GM23338 (cell line): ENCODE results near the gene HOXB4. TPM values are rescaled to one million over a fixed set of nuclear protein-coding genes. Genes with fewer than 3 reads are reported as not detected.
A peak's percentile ranks its signal among the peaks of the same experiment; 100 is the strongest.

Source experiments
- ATAC-seq: fragments of 200-7000 bp; cut with Tn5 transposase; 3 replicates; pipeline ENCODE4 v1.9.1; 2020
- DNase-seq: peaks from one replicate; pipeline ENCODE4 v3.0.0-alpha.2; 2015; ENCODE audit warnings: low spot score
- H2AFZ ChIP-seq: fragments of 200-600 bp; sonication (generic); 2 replicates; pipeline ENCODE4 v1.8.0; 2016; ENCODE audit warnings: antibody characterized with exemption, mild to moderate bottlenecking, moderate library complexity
- H3F3A ChIP-seq: fragments of 200-600 bp; sonication (generic); replicated peaks from 2 replicates; pipeline ENCODE4 v1.8.0; 2017; ENCODE audit warnings: antibody characterized with exemption, mixed run types, low read depth
- H3K27ac ChIP-seq: fragments of 200-600 bp; sonication (generic); 2 replicates; pipeline ENCODE4 v1.6.1; 2016; ENCODE audit warnings: low read depth
- H3K27me3 ChIP-seq: fragments of 200-600 bp; sonication (generic); 2 replicates; pipeline ENCODE4 v1.8.0; 2016; ENCODE audit warnings: mild to moderate bottlenecking, mixed run types, moderate library complexity; ENCODE audit not compliant: insufficient read depth
- H3K36me3 ChIP-seq: fragments of 200-600 bp; sonication (generic); 2 replicates; pipeline ENCODE4 v1.8.0; 2016; ENCODE audit warnings: mild to moderate bottlenecking; ENCODE audit not compliant: insufficient read depth
- H3K4me1 ChIP-seq: fragments of 200-600 bp; sonication (generic); 2 replicates; pipeline ENCODE4 v1.8.0; 2016; ENCODE audit warnings: mild to moderate bottlenecking, moderate library complexity; ENCODE audit not compliant: insufficient read depth
- H3K4me2 ChIP-seq: fragments of 200-600 bp; sonication (generic); 2 replicates; pipeline ENCODE4 v1.7.1; 2017; ENCODE audit warnings: mixed run types
- H3K4me3 ChIP-seq: fragments of 200-600 bp; sonication (generic); 2 replicates; pipeline ENCODE4 v1.6.1; 2016; ENCODE audit warnings: mixed run types
- H3K79me2 ChIP-seq: fragments of 200-600 bp; sonication (generic); replicated peaks from 2 replicates; pipeline ENCODE4 v1.8.0; 2017; ENCODE audit warnings: mild to moderate bottlenecking; ENCODE audit not compliant: insufficient read depth
- H3K9me2 ChIP-seq: fragments of 200-600 bp; sonication (generic); 2 replicates; pipeline ENCODE4 v1.8.0; 2017; ENCODE audit not compliant: insufficient read depth
- H4K20me1 ChIP-seq: fragments of 200-600 bp; sonication (generic); replicated peaks from 2 replicates; pipeline ENCODE4 v1.8.0; 2017; ENCODE audit warnings: mild to moderate bottlenecking; ENCODE audit not compliant: insufficient read depth
- H3K27ac Mint-ChIP-seq: 2 replicates; pipeline ENCODE4 v1.8.0; 2020; ENCODE audit warnings: inconsistent platforms, mild to moderate bottlenecking, moderate library complexity, mixed read lengths
- H3K27me3 Mint-ChIP-seq: 3 replicates; pipeline ENCODE4 v1.8.0; 2022; ENCODE audit warnings: low read depth, mild to moderate bottlenecking, moderate library complexity, mixed read lengths, inconsistent platforms; ENCODE audit not compliant: insufficient read depth, poor library complexity
- H3K36me3 Mint-ChIP-seq: 3 replicates; pipeline ENCODE4 v1.8.0; 2021; ENCODE audit warnings: low read depth, mild to moderate bottlenecking, inconsistent platforms, moderate library complexity, mixed read lengths
- H3K4me1 Mint-ChIP-seq: 3 replicates; pipeline ENCODE4 v1.8.0; 2020; ENCODE audit warnings: mild to moderate bottlenecking, inconsistent platforms, mixed read lengths
- H3K4me3 Mint-ChIP-seq: 3 replicates; pipeline ENCODE4 v1.8.0; 2021; ENCODE audit warnings: moderate library complexity, mild to moderate bottlenecking, inconsistent platforms, mixed read lengths
- H3K9me3 Mint-ChIP-seq: 3 replicates; pipeline ENCODE4 v1.8.0; 2020; ENCODE audit warnings: moderate library complexity, mild to moderate bottlenecking, inconsistent platforms, mixed read lengths
- EZH2 ChIP-seq: fragments of 200-600 bp; sonication (generic); IDR thresholded peaks from one replicate; pipeline ENCODE4 v1.8.0; 2017; ENCODE audit warnings: antibody characterized with exemption, mild to moderate bottlenecking, low read depth; ENCODE audit not compliant: unreplicated experiment
- EZH2phosphoT487 ChIP-seq: fragments of 200-600 bp; sonication (generic); IDR thresholded peaks from one replicate; pipeline ENCODE4 v1.8.1; 2018; ENCODE audit warnings: antibody characterized with exemption; ENCODE audit not compliant: unreplicated experiment
- JUNB ChIP-seq: IDR thresholded peaks from one replicate; pipeline ENCODE4 v1.6.1; 2016; ENCODE audit warnings: antibody characterized with exemption; ENCODE audit not compliant: unreplicated experiment
- POLR2AphosphoS5 ChIP-seq: IDR thresholded peaks from 2 replicates; pipeline ENCODE4 v1.6.1; 2016; ENCODE audit warnings: antibody characterized with exemption, low read depth
- STAT1 ChIP-seq: IDR thresholded peaks from one replicate; pipeline ENCODE4 v1.6.1; 2016; ENCODE audit warnings: antibody characterized with exemption; ENCODE audit not compliant: unreplicated experiment
- polyA plus RNA-seq: library from polyadenylated mRNA; unstranded; fragments of >200 nt; fragmentation: Nextera tagmentation; extraction: Ambion mirVana; gene quantifications from 2 replicates; pipeline ENCODE4 v1.2.1, GENCODE V29; 2016
- total RNA-seq: library from RNA; depleted of rRNA; stranded (reverse); fragments of >200 nt; shearing (Covaris generic); gene quantifications from 2 replicates; pipeline ENCODE4 v1.2.3, GENCODE V29; 2014

The HOXB4 gene
- total and polyA plus RNA-seq, 2 experiments from 2014 or later, result not detected

DNA sequence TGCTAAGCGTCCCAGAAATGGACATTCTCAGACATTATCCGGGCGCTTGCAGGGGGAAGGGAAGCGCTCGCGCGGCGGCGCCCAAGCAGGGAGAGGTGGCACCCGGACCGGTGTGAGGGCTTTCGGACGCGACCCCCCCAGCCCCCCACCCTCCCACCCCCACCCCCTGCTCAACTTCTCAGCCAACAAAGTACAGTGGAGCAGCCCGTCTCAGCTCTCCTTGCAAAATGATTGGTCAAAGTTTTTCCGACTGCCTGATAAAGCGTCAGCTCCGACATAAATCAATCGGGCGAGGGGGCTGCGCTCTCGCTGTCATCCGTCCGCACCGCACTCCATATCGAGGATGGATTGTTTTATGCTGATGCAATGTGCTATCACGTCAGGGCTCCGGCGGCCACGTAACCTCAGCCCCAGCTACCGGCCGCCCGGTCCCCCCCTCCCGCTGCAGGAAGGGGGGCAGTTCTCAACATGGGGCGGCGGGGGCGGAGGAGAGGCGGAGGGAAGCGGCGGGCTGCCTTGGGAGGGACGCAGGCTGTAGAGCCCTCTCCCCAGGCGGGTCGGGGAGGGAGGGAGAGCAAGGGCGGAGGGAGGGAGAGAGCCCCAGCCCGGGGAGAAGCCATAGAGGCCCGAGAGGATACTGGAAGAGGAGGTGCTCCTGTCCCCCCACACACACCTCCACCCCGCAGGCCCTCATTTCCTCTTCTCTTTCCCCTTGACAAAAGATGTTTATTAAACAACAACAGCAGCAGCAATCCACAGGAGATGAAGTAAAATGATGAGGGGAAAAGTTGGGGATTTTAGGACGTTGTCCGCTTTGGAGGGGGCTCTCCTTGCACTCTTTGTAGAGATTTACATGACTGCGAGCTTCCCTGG, 48.3 kb upstream of the HOXB4 start, which contains the start of gene HOXB9:
TSS of gene HOXB9 (minus strand) at position 114 of the 873 bp plus-strand sequence. CDS start at position 25, 89 bp downstream.
- peak; percentile 73 for DNase-seq

GRCh38 chr17:48625495-48626244, 47.5 kb upstream of the HOXB4 start:
- Histone ChIP-seq H2AFZ (no peak overlapping the region; the same call in 1 of the 2 replicates), H3K27me3 (peaks cover 100% of the 10 kb centered on the region), H3F3A (peaks cover 41% of the 10 kb centered on the region), H3K4me1 (peaks cover 12% of the 10 kb centered on the region), H4K20me1 (peaks cover 62% of the 10 kb centered on the region), H3K27ac (no peak overlapping the region), H3K4me2 (peak overlapping the region; percentile 80), H3K36me3 (no peaks in the 10 kb centered on the region), H3K79me2 (no peaks in the 10 kb centered on the region), H3K9me2 (no peaks in the 10 kb centered on the region), H3K4me3 (peak overlapping the region; percentile 51)
- Mint-ChIP-seq H3K4me3 (peak overlapping the region; percentile 59), H3K27ac (no peak overlapping the region), H3K27me3 (peaks cover 97% of the 10 kb centered on the region), H3K9me3 (peaks cover 4% of the 10 kb centered on the region; the same call in 2 of the 3 replicates), H3K36me3 (peaks cover 3% of the 10 kb centered on the region; the same call in 2 of the 3 replicates), H3K4me1 (peaks cover 10% of the 10 kb centered on the region)
- peak; percentile 37 for TF ChIP-seq EZH2phosphoT487
- peak; percentile 96 for TF ChIP-seq EZH2
- TF ChIP-seq STAT1, result no peak
- no peak for TF ChIP-seq POLR2AphosphoS5
- DNase-seq (peak; percentile 66), ATAC-seq (peak; percentile 71)

More for the DNA sequence above, 48.3 kb upstream of the HOXB4 start, which contains the start of gene HOXB9:
- Mint-ChIP-seq H3K27ac (no peak within 1 kb of the TSS), H3K4me1 (peaks cover 8% of the 10 kb centered on the region), H3K27me3 (peaks cover 97% of the 10 kb centered on the region), H3K9me3 (peaks cover 4% of the 10 kb centered on the region; the same call in 2 of the 3 replicates), H3K36me3 (peaks cover 3% of the 10 kb centered on the region; the same call in 2 of the 3 replicates), H3K4me3 (peak within 1 kb of the TSS; percentile 59)
- peak; percentile 46 for ATAC-seq
- Histone ChIP-seq H3K27ac (no peak within 1 kb of the TSS), H2AFZ (no peak within 1 kb of the TSS; the same call in 1 of the 2 replicates), H3K36me3 (no peaks in the 10 kb centered on the region), H3K4me1 (peaks cover 17% of the 10 kb centered on the region), H3K4me3 (peak within 1 kb of the TSS; percentile 51), H3F3A (peaks cover 41% of the 10 kb centered on the region), H3K9me2 (no peaks in the 10 kb centered on the region), H4K20me1 (peaks cover 61% of the 10 kb centered on the region), H3K4me2 (peak within 1 kb of the TSS; percentile 80), H3K79me2 (no peaks in the 10 kb centered on the region), H3K27me3 (peaks cover 100% of the 10 kb centered on the region)
- TF ChIP-seq POLR2AphosphoS5, result peak; percentile 18; the same call in 1 of the 2 replicates
- TF ChIP-seq JUNB, result no peak
